SK-N-SH (cell line): ENCODE measurements around the gene TEX38. TPM values are rescaled to one million over a fixed set of nuclear protein-coding genes. Genes with fewer than 3 reads are reported as not detected.

Experiments
- CTCF ChIA-PET: fragments of 300-600, 350-600 bp; formaldehyde crosslinking; extraction: SDS; loops from one replicate; lab custom pipeline; 2021; lab: Yijun Ruan, JAX
- POLR2A ChIA-PET: fragments of 350-600 bp; sonication (Branson Sonifier 250); formaldehyde crosslinking; extraction: SDS; loops from one replicate; lab custom pipeline; 2020; ENCODE audit warnings: antibody characterized with exemption, inconsistent platforms; lab: Yijun Ruan, JAX
- DNase-seq: peaks from one replicate; pipeline ENCODE4 v3.0.0; 2012
- H2AFZ ChIP-seq: fragments of 200-600 bp; sonication (generic); 2 replicates; pipeline ENCODE4 v1.8.1; 2016; ENCODE audit warnings: antibody characterized with exemption, mild to moderate bottlenecking, low read depth
- H3F3A ChIP-seq: fragments of 200-600 bp; sonication (generic); replicated peaks from 2 replicates; pipeline ENCODE3; 2016; ENCODE audit warnings: antibody characterized with exemption, mild to moderate bottlenecking; ENCODE audit not compliant: insufficient read depth
- H3K27ac ChIP-seq, 2 experiments: fragments of 200-500 bp in 1 of 2; fragments of 200-600 bp in 1 of 2; sonication (Bioruptor generic) in 1 of 2; sonication (generic), shearing (Covaris generic) in 1 of 2; 2 replicates each; pipeline versions ENCODE4 v1.5.1 to v1.6.1; 2014 to 2016; ENCODE audit warnings: low read depth in 2 of 2, inconsistent platforms in 1 of 2, low read length in 1 of 2, mild to moderate bottlenecking in 1 of 2, mixed read lengths in 1 of 2
- H3K27me3 ChIP-seq: fragments of 200-600 bp; sonication (generic), shearing (Covaris generic); 2 replicates; pipeline ENCODE4 v1.6.1; 2016; ENCODE audit warnings: mixed run types; ENCODE audit not compliant: insufficient read depth
- H3K36me3 ChIP-seq, 2 experiments: fragments of 200-500 bp in 1 of 2; fragments of 200-600 bp in 1 of 2; sonication (Bioruptor generic) in 1 of 2; sonication (generic) in 1 of 2; replicated peaks in 1 of 2; 2 replicates each; pipeline versions ENCODE3 to v1.5.1; 2014 to 2016; ENCODE audit warnings: low read length in 1 of 2, mild to moderate bottlenecking in 1 of 2; ENCODE audit not compliant: insufficient read depth in 2 of 2, control insufficient read depth in 1 of 2
- H3K4me1 ChIP-seq, 2 experiments: fragments of 200-500 bp in 1 of 2; fragments of 200-600 bp in 1 of 2; sonication (Bioruptor generic) in 1 of 2; sonication (generic), shearing (Covaris generic) in 1 of 2; 2 replicates each; pipeline versions ENCODE4 v1.5.1 to v1.6.1; 2014 to 2016; ENCODE audit warnings: low read depth in 1 of 2, low read length in 1 of 2, mixed run types in 1 of 2; ENCODE audit not compliant: insufficient read depth in 2 of 2, control insufficient read depth in 1 of 2
- H3K4me2 ChIP-seq: fragments of 200-600 bp; sonication (generic), shearing (Covaris generic); 2 replicates; pipeline ENCODE4 v1.6.1; 2017; ENCODE audit warnings: mixed run types
- H3K4me3 ChIP-seq, 2 experiments: fragments of 200-500 bp in 1 of 2; fragments of 200-600 bp in 1 of 2; sonication (Bioruptor generic) in 1 of 2; sonication (generic), shearing (Covaris generic) in 1 of 2; 2 replicates each; pipeline versions ENCODE4 v1.5.1 to v1.8.1; 2014 to 2016; ENCODE audit warnings: low read depth in 2 of 2, inconsistent platforms in 1 of 2, low read length in 1 of 2, mild to moderate bottlenecking in 1 of 2, mixed read lengths in 1 of 2, moderate library complexity in 1 of 2
- H3K79me2 ChIP-seq: fragments of 200-600 bp; sonication (generic); 2 replicates; pipeline ENCODE4 v1.8.1; 2017; ENCODE audit warnings: mild to moderate bottlenecking; ENCODE audit not compliant: insufficient read depth
- H3K9ac ChIP-seq: fragments of 200-600 bp; sonication (generic); 2 replicates; pipeline ENCODE4 v1.6.1; 2017; ENCODE audit warnings: mixed run types
- H3K9me2 ChIP-seq: fragments of 200-600 bp; sonication (generic); 2 replicates; pipeline ENCODE4 v1.6.1; 2017; ENCODE audit warnings: mixed run types
- H3K9me3 ChIP-seq: fragments of 200-600 bp; sonication (generic); 2 replicates; pipeline ENCODE4 v1.6.1; 2017; ENCODE audit warnings: mixed run types, mild to moderate bottlenecking, moderate library complexity
- H4K20me1 ChIP-seq: fragments of 200-600 bp; sonication (generic); 2 replicates; pipeline ENCODE4 v1.6.1; 2017; ENCODE audit warnings: mild to moderate bottlenecking, mixed run types; ENCODE audit not compliant: insufficient read depth
- ELF1 ChIP-seq: IDR thresholded peaks from 2 replicates; pipeline ENCODE4 v1.4.0; 2012
- FOSL2 ChIP-seq: IDR thresholded peaks from 2 replicates; pipeline ENCODE4 v1.4.0; 2012; ENCODE audit warnings: low read depth, mild to moderate bottlenecking, moderate library complexity, borderline replicate concordance
- FOXM1 ChIP-seq: IDR thresholded peaks from 2 replicates; pipeline ENCODE4 v1.4.0; 2012; ENCODE audit warnings: low read depth, mild to moderate bottlenecking
- MAX ChIP-seq: IDR thresholded peaks from 2 replicates; pipeline ENCODE4 v1.4.0; 2012; ENCODE audit warnings: low read depth
- MEF2A ChIP-seq: IDR thresholded peaks from 2 replicates; pipeline ENCODE4 v1.4.0; 2012; ENCODE audit warnings: low read depth, borderline replicate concordance
- NFIC ChIP-seq: IDR thresholded peaks from 2 replicates; pipeline ENCODE4 v1.4.0; 2012; ENCODE audit warnings: borderline replicate concordance
- NRF1 ChIP-seq: IDR thresholded peaks from 2 replicates; pipeline ENCODE4 v1.6.1; 2012; ENCODE audit warnings: low read depth, mild to moderate bottlenecking, low read length
- RAD21 ChIP-seq: IDR thresholded peaks from 2 replicates; pipeline ENCODE4 v1.6.1; 2012; ENCODE audit warnings: mild to moderate bottlenecking, low read length
- RFX5 ChIP-seq: IDR thresholded peaks from 2 replicates; pipeline ENCODE4 v1.6.1; 2012; ENCODE audit warnings: mild to moderate bottlenecking, improper control_type of control experiment, low read length
- RXRA ChIP-seq: IDR thresholded peaks from 2 replicates; pipeline ENCODE4 v1.4.0; 2012; ENCODE audit warnings: low read depth, mild to moderate bottlenecking, borderline replicate concordance
- SMC3 ChIP-seq: IDR thresholded peaks from 2 replicates; pipeline ENCODE4 v1.6.1; 2012; ENCODE audit warnings: low read depth, low read length, improper control_type of control experiment
- USF2 ChIP-seq: fragments of 150-350 bp; IDR thresholded peaks from 2 replicates; pipeline ENCODE4 v1.6.1; 2017; ENCODE audit warnings: antibody characterized with exemption, low read length, low read depth, borderline replicate concordance
- WGBS: methylation state at CpG from one replicate; pipeline ENCODE4 v1.1.6; 2017; ENCODE audit warnings: low lambda C conversion rate; 5-methylcytosine and 5-hydroxymethylcytosine counted together
- polyA plus RNA-seq, 3 experiments: library from polyadenylated mRNA; depleted of rRNA; stranded (reverse); fragments of >200 nt; gene quantifications; 2 replicates each; pipeline ENCODE4 v1.2.3, GENCODE V29; 2012
- TF ChIP-seq, protein P1 (sequence below): fragments of 200-600 bp; sonication (generic); IDR thresholded peaks from 2 replicates; pipeline ENCODE4 v1.6.1; 2017; ENCODE audit warnings: antibody characterized with exemption, mild to moderate bottlenecking, moderate library complexity

The TEX38 gene
- polyA plus RNA-seq, 1 of the 3 experiments (the other 2 are of a cell fraction) = 0.07 TPM

DNA sequence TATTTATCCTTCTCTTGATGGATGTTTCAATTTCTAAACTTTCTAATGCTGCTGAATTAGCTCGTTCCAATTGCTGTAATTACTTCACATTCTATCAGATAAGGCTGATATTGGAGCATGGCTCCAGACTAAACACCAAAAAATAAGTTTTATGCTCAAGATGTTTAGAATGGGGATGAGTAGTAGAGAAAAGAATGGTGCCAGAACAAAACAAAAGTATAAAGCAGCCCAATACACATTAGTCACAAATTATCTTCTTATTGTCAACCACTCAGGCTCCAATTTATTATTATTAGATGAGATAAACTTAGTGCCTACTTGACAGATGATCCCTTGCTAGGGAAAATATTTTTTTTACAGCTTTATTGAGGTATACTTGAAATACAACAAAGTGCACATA, 25.3 kb upstream of the TEX38 start:
- no peak overlapping the region for H3K4me2 ChIP-seq

DNA sequence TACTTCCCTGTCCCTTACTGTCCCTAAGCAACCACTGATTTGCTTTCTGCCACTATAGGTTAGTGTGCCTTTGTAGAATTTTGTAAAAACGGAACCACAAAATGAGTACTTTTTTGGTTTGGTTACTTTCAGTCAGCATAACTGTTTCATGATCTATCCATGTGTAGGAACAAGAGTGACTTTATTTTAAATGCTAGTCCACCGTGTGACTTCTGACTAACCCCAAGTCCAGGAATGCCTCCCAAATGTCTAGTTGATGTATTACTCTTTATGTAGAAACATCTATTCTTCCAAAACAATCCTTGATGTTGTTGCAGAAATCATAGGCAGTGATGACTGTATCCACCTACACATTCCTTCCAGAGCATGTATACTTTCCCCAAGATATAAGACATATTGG, 24.8 kb upstream of the TEX38 start:
- Histone ChIP-seq H3K36me3 (peaks cover 12 to 41% of the 10 kb centered on the region in 2 experiments), H3K27ac (no peak overlapping the region), H3K4me2 (no peak overlapping the region), H3K9me2 (no peaks in the 10 kb centered on the region), H3K4me1 (peaks cover 3 to 7% of the 10 kb centered on the region in 2 experiments), H3K79me2 (no peaks in the 10 kb centered on the region), H4K20me1 (no peaks in the 10 kb centered on the region), H3F3A (peaks cover 23% of the 10 kb centered on the region), H3K9ac (no peak overlapping the region), H3K4me3 (no peak overlapping the region), H3K27me3 (no peaks in the 10 kb centered on the region), H2AFZ (no peak overlapping the region), H3K9me3 (no peaks in the 10 kb centered on the region)
- TF ChIP-seq FOXM1 (no peak), MAX (no peak), ELF1 (no peak), NFIC (no peak), FOSL2 (no peak), RFX5 (no peak), NRF1 (no peak)
- TF ChIP-seq, protein P1, sequence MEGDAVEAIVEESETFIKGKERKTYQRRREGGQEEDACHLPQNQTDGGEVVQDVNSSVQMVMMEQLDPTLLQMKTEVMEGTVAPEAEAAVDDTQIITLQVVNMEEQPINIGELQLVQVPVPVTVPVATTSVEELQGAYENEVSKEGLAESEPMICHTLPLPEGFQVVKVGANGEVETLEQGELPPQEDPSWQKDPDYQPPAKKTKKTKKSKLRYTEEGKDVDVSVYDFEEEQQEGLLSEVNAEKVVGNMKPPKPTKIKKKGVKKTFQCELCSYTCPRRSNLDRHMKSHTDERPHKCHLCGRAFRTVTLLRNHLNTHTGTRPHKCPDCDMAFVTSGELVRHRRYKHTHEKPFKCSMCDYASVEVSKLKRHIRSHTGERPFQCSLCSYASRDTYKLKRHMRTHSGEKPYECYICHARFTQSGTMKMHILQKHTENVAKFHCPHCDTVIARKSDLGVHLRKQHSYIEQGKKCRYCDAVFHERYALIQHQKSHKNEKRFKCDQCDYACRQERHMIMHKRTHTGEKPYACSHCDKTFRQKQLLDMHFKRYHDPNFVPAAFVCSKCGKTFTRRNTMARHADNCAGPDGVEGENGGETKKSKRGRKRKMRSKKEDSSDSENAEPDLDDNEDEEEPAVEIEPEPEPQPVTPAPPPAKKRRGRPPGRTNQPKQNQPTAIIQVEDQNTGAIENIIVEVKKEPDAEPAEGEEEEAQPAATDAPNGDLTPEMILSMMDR = no peak
- WGBS = 86% methylated on average over 2 of the region's 2 CpGs
- ChIA-PET CTCF (interaction anchor here (1.6 kb wide), 1 partner anchor 205 kb away, joined by 3 read pairs; no protein-coding TSS in a partner anchor), POLR2A (no interaction called here)
- DNase-seq = no peak

More for the DNA sequence above, 25.3 kb upstream of the TEX38 start:
- no peaks in the 10 kb centered on the region for H3K27me3 ChIP-seq
- H3K79me2 ChIP-seq = no peaks in the 10 kb centered on the region
- no peaks in the 10 kb centered on the region for H4K20me1 ChIP-seq
- H3K9me3 ChIP-seq = no peaks in the 10 kb centered on the region
- ChIA-PET CTCF (interaction anchor here (1.6 kb wide), 1 partner anchor 204 kb away, joined by 3 read pairs; no protein-coding TSS in a partner anchor), POLR2A (no interaction called here)
- no peak overlapping the region for H3K9ac ChIP-seq
- H2AFZ ChIP-seq = no peak overlapping the region
- H3K9me2 ChIP-seq = no peaks in the 10 kb centered on the region
- no peak overlapping the region for H3K27ac ChIP-seq
- peaks cover 3 to 7% of the 10 kb centered on the region in 2 experiments for H3K4me1 ChIP-seq
- 61% methylated on average over 1 of the region's 1 CpG for WGBS
- TF ChIP-seq MEF2A (no peak), FOXM1 (no peak), ELF1 (no peak), RXRA (no peak), SMC3 (no peak), FOSL2 (no peak), USF2 (no peak), RFX5 (no peak), RAD21 (no peak)
- H3F3A ChIP-seq = peaks cover 23% of the 10 kb centered on the region
- no peak overlapping the region for H3K4me3 ChIP-seq
- H3K36me3 ChIP-seq = peaks cover 12 to 41% of the 10 kb centered on the region in 2 experiments
- no peak for DNase-seq
